Activated CD8-positive, alpha-beta T cell treated with anti-CD3 and anti-CD28 coated beads for 36 hours (primary cell): ENCODE measurements around the gene BCL2L14. TPM values are rescaled to one million over a fixed set of nuclear protein-coding genes. Genes with fewer than 3 reads are reported as not detected.
A peak's percentile ranks its signal among the peaks of the same experiment; 100 is the strongest.

Experiments
- ATAC-seq: fragments of 200-7000 bp; cut with Tn5 transposase; one replicate; pipeline ENCODE4 v1.10.0; 2021; ENCODE audit warnings: mild to moderate bottlenecking, moderate library complexity
- CTCF ChIA-PET: fragments of 350-600 bp; sonication (Branson Sonifier 250); formaldehyde crosslinking; loops from one replicate; lab custom pipeline; 2021; ENCODE audit warnings: antibody characterized with exemption; lab: Charles Lee
- POLR2A ChIA-PET: fragments of 350-600 bp; sonication (Branson Sonifier 250); formaldehyde crosslinking; loops from one replicate; lab custom pipeline; 2021; ENCODE audit warnings: antibody characterized with exemption; lab: Charles Lee
- DNase-seq: peaks from one replicate; pipeline ENCODE4 v3.0.0-alpha.2; 2020
- H3K27ac Mint-ChIP-seq: one replicate; pipeline ENCODE4 v1.8.0; 2021; ENCODE audit warnings: mild to moderate bottlenecking, mixed read lengths
- H3K27me3 Mint-ChIP-seq: one replicate; pipeline ENCODE4 v1.8.0; 2021; ENCODE audit warnings: mixed read lengths
- H3K36me3 Mint-ChIP-seq: one replicate; pipeline ENCODE4 v1.8.0; 2021; ENCODE audit warnings: low read depth, mixed read lengths
- H3K4me1 Mint-ChIP-seq: one replicate; pipeline ENCODE4 v1.8.0; 2021; ENCODE audit warnings: low read depth, mixed read lengths
- H3K4me3 Mint-ChIP-seq: one replicate; pipeline ENCODE4 v1.8.0; 2021; ENCODE audit warnings: mild to moderate bottlenecking, moderate library complexity, mixed read lengths
- H3K9me3 Mint-ChIP-seq: one replicate; pipeline ENCODE4 v1.8.0; 2021; ENCODE audit warnings: mixed read lengths
- intact Hi-C: fragments of 100-400 bp; cut with micrococcal nuclease; formaldehyde crosslinking; loops from one replicate; pipeline ENCODE4 v1.10.0; 2022
- total RNA-seq, 2 experiments: library from RNA; stranded (reverse); gene quantifications; one replicate each; pipeline ENCODE4 v1.2.3, GENCODE V29; 2021
- TF ChIP-seq, protein P1 (sequence below): fragments of 200-600 bp; IDR thresholded peaks from one replicate; pipeline ENCODE4 v1.8.0; 2022; ENCODE audit warnings: antibody characterized with exemption, mild to moderate bottlenecking

The BCL2L14 gene
- total RNA-seq, 2 experiments from 2014 or later = 3.7 to 5.1 TPM

- TF ChIP-seq, protein P1, sequence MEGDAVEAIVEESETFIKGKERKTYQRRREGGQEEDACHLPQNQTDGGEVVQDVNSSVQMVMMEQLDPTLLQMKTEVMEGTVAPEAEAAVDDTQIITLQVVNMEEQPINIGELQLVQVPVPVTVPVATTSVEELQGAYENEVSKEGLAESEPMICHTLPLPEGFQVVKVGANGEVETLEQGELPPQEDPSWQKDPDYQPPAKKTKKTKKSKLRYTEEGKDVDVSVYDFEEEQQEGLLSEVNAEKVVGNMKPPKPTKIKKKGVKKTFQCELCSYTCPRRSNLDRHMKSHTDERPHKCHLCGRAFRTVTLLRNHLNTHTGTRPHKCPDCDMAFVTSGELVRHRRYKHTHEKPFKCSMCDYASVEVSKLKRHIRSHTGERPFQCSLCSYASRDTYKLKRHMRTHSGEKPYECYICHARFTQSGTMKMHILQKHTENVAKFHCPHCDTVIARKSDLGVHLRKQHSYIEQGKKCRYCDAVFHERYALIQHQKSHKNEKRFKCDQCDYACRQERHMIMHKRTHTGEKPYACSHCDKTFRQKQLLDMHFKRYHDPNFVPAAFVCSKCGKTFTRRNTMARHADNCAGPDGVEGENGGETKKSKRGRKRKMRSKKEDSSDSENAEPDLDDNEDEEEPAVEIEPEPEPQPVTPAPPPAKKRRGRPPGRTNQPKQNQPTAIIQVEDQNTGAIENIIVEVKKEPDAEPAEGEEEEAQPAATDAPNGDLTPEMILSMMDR = no peak
- H3K4me3 Mint-ChIP-seq = no peak overlapping the region
- ChIA-PET CTCF (interaction anchor here (1.0 kb wide), 1 partner anchor 39 kb away, joined by 4 read pairs; no protein-coding TSS in a partner anchor), POLR2A (interaction anchor here (1.3 kb wide), 1 partner anchor 11 kb away, joined by 3 read pairs; no protein-coding TSS in a partner anchor)
- no peaks in the 10 kb centered on the region for H3K9me3 Mint-ChIP-seq
- no peaks in the 10 kb centered on the region for H3K4me1 Mint-ChIP-seq
- no peaks in the 10 kb centered on the region for H3K36me3 Mint-ChIP-seq
- H3K27ac Mint-ChIP-seq = no peak overlapping the region
- intact Hi-C loops = no loop called here
- ATAC-seq = no peak
- no peaks in the 10 kb centered on the region for H3K27me3 Mint-ChIP-seq
- DNase-seq = peak; percentile 1
Measured at GRCh38 chr12:12121061-12121460, 50.3 kb downstream of the BCL2L14 start.

DNA sequence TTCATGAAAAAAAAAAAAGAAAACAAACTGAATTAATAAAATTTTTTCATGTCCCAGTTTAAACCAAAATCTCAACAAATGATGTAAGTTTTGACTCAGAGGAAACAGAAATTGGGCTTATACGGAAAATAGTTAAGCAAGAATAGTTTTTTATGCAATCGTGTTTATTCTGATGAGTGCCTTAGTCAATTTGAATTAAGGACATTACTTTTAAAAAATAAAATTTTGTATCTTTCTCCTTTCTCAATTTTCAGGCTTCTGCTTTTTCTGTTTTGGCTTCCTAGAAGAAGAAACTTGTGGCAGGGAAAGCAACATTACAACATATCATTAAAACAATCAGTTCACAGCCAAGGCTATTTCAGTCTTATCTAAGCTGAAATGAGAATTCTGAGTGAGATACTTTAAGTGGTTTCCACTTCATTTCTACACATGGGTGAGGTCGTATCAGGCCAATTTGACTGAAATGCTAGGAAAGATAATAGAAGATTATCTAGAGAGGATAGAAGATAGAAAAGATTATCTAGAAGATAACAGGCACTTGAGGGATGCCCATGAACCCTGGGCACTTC, 52.4 kb downstream of the BCL2L14 start:
- Mint-ChIP-seq H3K4me3 (no peak overlapping the region), H3K27ac (no peak overlapping the region), H3K4me1 (no peaks in the 10 kb centered on the region), H3K27me3 (no peaks in the 10 kb centered on the region), H3K36me3 (no peaks in the 10 kb centered on the region), H3K9me3 (no peaks in the 10 kb centered on the region)
- no peak for ATAC-seq
- CTCF ChIA-PET = no interaction called here
- TF ChIP-seq, protein P1 = no peak
- no peak for DNase-seq
- POLR2A ChIA-PET = no interaction called here
- intact Hi-C loops = no loop called here

GRCh38 chr12:12126551-12126950, 55.8 kb downstream of the BCL2L14 start:
- ATAC-seq = no peak
- no peaks in the 10 kb centered on the region for H3K4me1 Mint-ChIP-seq

GRCh38 chr12:12127304-12127703, 56.6 kb downstream of the BCL2L14 start:
- Mint-ChIP-seq H3K27ac (no peak overlapping the region), H3K36me3 (no peaks in the 10 kb centered on the region), H3K4me3 (no peak overlapping the region), H3K4me1 (no peaks in the 10 kb centered on the region), H3K9me3 (no peaks in the 10 kb centered on the region), H3K27me3 (peaks cover 2% of the 10 kb centered on the region)
- POLR2A ChIA-PET = no interaction called here
- TF ChIP-seq, protein P1 = no peak
- DNase-seq (no peak), ATAC-seq (no peak)
- intact Hi-C loops = no loop called here
- CTCF ChIA-PET = interaction anchor here (0.9 to 1.2 kb wide), 3 partner anchors 20 to 546 kb away, joined by 3 to 5 read pairs (median 3); no protein-coding TSS in a partner anchor

More at GRCh38 chr12:12126551-12126950, 55.8 kb downstream of the BCL2L14 start:
- DNase-seq = no peak
- Mint-ChIP-seq H3K27ac (no peak overlapping the region), H3K9me3 (no peaks in the 10 kb centered on the region), H3K36me3 (no peaks in the 10 kb centered on the region), H3K4me3 (no peak overlapping the region), H3K27me3 (no peaks in the 10 kb centered on the region)
- CTCF ChIA-PET = no interaction called here
- intact Hi-C loops = no loop called here
- POLR2A ChIA-PET = no interaction called here
- TF ChIP-seq, protein P1 = no peak

DNA sequence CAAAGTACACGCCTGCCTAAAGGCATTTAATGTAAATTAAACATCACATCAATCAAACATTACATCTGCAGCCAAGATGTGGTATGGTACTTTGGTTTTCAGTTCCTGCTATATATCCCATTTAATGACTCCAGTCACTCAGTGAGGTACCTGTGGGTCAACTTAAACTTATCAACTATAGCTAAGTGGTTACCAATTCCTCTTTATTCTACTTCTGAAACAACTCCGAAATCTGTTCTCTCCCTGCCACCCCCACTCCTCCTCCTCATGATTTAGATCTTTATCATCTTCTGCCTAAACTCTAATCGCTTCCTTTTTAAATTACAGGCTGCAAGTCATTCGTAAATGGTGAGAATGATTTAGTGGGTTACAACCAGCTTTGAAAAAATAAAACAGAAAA, 57.9 kb downstream of the BCL2L14 start:
- TF ChIP-seq, protein P1 = no peak
- Mint-ChIP-seq H3K4me1 (no peaks in the 10 kb centered on the region), H3K27me3 (peaks cover 2% of the 10 kb centered on the region), H3K36me3 (no peaks in the 10 kb centered on the region), H3K4me3 (no peak overlapping the region), H3K9me3 (no peaks in the 10 kb centered on the region), H3K27ac (no peak overlapping the region)
- ChIA-PET POLR2A (no interaction called here), CTCF (no interaction called here)
- intact Hi-C loops = no loop called here
- DNase-seq (no peak), ATAC-seq (no peak)
